Measurements from ENCODE around the gene FFAR3.

The FFAR3 gene

DNA sequence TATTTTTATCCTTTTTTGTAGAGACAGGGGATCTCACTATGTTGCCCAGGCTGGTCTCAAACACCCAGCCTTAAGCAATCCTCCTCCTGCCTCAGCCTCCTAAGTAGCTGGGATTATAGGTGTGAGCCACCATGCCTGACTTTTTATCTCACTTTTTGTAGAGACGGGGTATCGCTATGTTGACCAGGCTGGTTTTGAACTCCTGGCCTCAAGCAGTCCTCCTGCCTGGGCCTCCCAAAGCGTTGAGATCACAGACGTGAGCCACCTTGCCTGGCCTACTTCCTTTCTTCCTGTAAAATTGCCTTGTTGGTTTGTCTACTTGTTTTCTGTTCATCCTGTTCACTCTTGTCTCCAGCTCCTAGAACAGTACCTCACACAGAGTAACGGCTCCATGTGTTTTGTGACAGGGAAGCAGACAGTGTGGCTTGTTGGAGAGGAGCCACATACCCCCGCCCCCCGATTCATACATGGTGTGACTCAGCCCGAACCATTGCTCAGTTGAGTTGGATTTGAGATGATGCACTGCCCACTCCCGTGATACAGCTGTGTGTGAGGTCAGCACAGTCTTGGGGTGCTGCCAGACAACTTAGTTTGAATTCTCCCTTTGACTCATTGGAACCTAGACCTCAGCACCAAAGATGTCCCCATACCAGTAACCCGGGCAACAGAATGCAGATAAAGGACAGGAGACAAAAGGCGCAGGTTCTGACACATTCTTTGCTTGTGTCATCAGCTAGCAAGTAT lies 46.8 kb downstream of the FFAR3 start:
- no peak for DNase-seq

DNA sequence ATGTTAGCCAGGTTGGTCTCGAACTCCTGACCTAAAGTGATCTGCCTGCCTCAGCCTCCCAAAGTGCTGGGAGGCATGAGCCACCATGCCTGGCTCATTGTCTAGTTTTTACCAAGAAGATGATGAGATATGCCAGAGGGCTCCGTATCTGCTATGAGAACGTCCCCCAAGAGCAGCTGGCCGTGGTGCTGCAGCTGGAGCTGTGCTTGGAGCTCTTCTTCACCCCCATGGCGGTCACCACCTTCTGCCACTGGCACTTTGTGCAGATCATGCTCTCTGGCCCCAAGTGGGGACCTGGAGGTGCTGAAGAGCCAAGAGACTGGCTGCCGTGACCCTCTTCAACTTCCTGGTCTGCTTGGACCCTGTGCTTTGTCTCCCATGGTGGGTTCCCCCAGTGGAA lies 49.4 kb downstream of the FFAR3 start:
- DNase-seq: no peak

- DNase-seq: no peak
Measured at GRCh38 chr19:35408284-35409171, 50.3 kb downstream of the FFAR3 start.

DNA sequence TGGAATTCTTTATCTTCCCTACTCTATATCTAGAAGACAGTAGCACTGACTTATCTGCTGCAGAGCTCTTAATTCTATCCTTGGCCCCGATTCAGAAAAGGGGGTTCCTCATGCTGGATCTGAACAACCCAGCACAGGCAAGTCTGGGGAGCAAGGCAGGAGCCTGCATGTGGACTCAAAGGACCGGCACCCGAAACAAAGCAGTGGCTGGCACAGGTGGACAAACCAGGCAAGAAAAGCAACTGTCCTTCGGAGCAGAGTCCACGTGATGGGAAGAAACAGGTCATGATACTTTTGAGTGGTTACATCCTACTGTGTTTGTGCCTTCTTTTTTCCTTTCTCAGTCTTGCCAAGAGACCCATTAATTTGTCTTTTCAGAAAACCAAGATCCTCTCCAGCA lies 50.9 kb downstream of the FFAR3 start:
- no peak for DNase-seq

All from cerebellar nuclear complex (tissue), 1 donor.